Gastroesophageal sphincter (tissue), 3 donors: ENCODE measurements around the gene CTCF.

Source experiments
- EP300 ChIP-seq: sonication (generic); formaldehyde crosslinking; IDR thresholded peaks from one replicate; pipeline ENCODE4 v1.6.1; 2017; ENCODE audit warnings: antibody characterized with exemption, mild to moderate bottlenecking
- POLR2A ChIP-seq, 2 donors: fragments of 450-650 bp; IDR thresholded peaks; one replicate each; pipeline ENCODE4 v1.6.1; 2017; ENCODE audit warnings: antibody characterized with exemption in 2 of 2, mild to moderate bottlenecking in 2 of 2, moderate library complexity in 1 of 2
- POLR2AphosphoS5 ChIP-seq: sonication (generic); formaldehyde crosslinking; IDR thresholded peaks from one replicate; pipeline ENCODE4 v1.6.1; 2017; ENCODE audit warnings: antibody characterized with exemption
- TF ChIP-seq, protein P1 (sequence below), 4 experiments: fragments of 200-600 bp in 2 of 4; fragments of 450-650 bp in 2 of 4; sonication (generic) in 1 of 4; IDR thresholded peaks; one replicate each; pipeline ENCODE4 v1.5.1; 2017 to 2019; ENCODE audit warnings: antibody characterized with exemption in 4 of 4, mild to moderate bottlenecking in 2 of 4, moderate library complexity in 2 of 4

DNA sequence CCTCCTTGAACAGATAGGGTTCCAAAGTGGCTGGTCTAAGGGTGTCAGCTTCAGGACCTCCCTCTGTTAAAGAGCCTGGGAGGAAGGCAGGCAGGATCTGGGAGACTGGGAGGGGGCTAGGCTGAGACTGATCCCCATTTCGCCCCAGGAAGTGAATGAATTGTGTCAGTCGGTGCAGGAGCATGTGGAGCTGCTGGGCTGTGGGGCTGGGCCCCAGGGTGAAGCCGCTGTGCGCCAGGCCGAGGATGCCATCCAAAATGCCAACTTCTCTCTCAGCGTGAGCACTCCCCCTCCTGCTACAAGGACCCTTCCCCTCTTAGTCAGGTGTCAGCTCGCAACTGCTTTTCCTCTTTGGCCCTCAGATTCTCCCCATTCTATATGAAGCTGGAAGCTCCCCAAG is 88.7 kb downstream of the CTCF start:
- TF ChIP-seq, protein P1, sequence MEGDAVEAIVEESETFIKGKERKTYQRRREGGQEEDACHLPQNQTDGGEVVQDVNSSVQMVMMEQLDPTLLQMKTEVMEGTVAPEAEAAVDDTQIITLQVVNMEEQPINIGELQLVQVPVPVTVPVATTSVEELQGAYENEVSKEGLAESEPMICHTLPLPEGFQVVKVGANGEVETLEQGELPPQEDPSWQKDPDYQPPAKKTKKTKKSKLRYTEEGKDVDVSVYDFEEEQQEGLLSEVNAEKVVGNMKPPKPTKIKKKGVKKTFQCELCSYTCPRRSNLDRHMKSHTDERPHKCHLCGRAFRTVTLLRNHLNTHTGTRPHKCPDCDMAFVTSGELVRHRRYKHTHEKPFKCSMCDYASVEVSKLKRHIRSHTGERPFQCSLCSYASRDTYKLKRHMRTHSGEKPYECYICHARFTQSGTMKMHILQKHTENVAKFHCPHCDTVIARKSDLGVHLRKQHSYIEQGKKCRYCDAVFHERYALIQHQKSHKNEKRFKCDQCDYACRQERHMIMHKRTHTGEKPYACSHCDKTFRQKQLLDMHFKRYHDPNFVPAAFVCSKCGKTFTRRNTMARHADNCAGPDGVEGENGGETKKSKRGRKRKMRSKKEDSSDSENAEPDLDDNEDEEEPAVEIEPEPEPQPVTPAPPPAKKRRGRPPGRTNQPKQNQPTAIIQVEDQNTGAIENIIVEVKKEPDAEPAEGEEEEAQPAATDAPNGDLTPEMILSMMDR (IDR thresholded peaks at IDR 0.05): no peak
- no peak for TF ChIP-seq POLR2AphosphoS5
- no peak for TF ChIP-seq EP300
- no peak for TF ChIP-seq POLR2A (IDR thresholded peaks at IDR 0.05)
